ENCODE measurements around the gene STON2.

Gene STON2

DNA sequence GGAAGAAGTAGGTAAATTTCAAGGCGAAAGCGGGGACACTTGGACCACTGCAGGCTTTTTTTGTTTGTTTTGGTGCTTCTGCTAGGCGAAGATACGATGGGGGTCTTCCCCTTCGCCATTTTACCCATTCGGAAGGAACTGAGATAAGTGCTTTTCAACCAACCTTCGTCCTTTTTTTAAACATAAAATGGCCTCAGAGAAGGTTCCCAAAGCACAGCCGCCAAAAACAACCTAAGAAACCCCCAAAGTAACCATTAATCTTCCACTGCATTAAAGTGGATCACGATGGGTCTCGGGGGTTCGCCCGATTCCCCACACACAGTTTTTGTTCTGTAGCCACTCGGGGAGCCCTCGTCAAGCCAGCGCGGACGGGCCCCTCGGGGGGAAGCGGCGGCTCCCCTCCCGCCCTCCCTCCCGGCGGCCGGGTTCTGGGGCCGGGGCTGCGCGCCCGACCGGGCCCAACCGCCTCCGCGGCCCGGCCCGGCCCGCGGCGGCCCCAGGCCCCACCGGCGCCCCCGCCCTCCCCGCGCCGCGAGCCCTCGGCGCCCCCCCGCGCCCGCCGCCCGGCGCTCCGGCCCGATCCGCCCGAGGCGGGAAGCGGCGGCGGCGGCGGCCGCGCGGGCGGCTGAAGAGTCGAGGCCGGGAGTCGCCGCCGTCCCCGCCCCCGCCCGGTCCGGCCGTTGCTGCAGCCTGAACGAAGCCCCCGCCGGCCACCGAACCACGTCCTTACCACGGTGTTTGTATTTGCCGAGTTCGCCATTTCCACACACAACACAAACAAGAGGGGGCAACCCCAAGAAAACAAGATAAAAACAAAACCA is 180.2 kb downstream of the STON2 start:
- DNase-seq: peak; percentile 35

- peak; percentile 96 for DNase-seq
Measured at GRCh38 chr14:81219210-81219758, 180.8 kb downstream of the STON2 start.

DNA sequence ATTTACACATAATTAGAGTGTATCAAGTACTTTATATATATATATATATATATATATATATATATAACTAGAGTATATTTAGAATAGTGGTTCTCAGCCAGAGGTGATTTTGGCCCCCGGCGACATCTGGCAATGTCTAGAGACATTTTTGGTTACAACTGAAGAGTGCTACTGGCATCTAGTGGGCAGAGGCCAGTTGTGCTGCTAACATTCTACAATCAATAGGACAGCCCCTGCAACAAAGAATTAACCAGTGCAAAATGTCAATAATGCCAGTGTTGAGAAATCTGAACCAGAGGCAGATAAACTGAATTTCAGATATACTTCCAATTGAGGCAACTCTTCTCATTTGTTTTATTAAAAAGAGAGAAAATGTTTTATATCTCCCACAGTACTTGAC is 188.3 kb downstream of the STON2 start:
- peak; percentile 31 for DNase-seq
